ENCODE measurements around the gene CCDC142. TPM values are rescaled to one million over a fixed set of nuclear protein-coding genes. Genes with fewer than 3 reads are reported as not detected.

Gene CCDC142
- total RNA-seq, 4 donors from 2014 or later: 7.3 to 41.6 (median 13.7) TPM

GRCh38 chr2:74497777-74498499 lies 15.1 kb upstream of the CCDC142 start:
- peaks cover 0 to 40% (median 24%) of the 10 kb centered on the region in 3 donors for H3K4me1 ChIP-seq
- peaks cover 0 to 21% of the 10 kb centered on the region in 2 donors for H3K36me3 ChIP-seq
- H3K9me3 ChIP-seq: no peaks in the 10 kb centered on the region
- TF ChIP-seq POLR2AphosphoS5 (IDR thresholded peaks at IDR 0.05): no peak
- peaks cover 65% of the 10 kb centered on the region for H3K27me3 ChIP-seq
- ATAC-seq: peak; percentile 16
- H3K4me3 ChIP-seq: peak overlapping the region in 1 of 2 donors; percentile 40
- H3K27ac ChIP-seq: peak overlapping the region in 1 of 4 donors; percentile 3
- WGBS, 2 donors (ENCODE audit: low coverage in 1 of 2): 5 to 14% methylated on average over 7 to 11 of the region's 61 CpGs

DNA sequence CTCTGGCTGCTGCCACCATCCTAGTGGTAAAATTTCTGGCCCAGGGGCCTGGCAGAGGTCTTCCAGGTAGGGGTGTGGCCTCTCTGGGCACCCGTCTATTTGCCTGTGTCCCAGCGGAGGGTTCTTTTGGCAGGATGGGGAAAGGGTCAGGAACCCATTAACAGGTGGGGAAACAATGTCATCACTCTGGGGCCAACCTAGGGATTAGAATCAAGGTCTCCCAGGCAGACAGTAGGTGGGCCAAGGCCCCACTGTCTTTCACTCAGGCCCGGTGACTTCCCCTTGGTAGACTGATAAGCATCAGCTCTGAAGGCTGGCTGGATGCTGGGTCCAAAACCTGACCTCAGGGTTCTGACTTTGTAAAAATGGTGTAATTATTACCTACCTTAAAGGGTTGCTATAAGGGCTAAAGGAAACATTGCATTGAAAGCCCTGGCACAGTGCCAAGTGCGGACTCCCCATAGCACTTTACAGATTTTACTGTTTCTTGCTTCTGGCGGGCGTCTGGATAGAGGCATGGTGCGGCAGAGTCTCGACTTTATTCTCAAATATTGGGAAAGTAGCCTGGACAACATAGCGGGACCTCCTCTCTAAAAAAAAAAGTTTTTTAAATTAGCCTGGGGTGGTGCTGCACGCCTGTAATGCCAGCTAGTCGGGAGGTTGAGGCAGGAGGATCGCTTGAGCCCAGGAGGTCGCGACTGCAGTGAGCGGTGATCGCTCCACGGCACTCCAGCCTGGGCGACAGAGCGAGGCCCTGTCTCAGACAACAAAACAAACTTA lies 14.4 kb upstream of the CCDC142 start:
- peak overlapping the region in 1 of 2 donors; percentile 40 for H3K4me3 ChIP-seq
- H3K36me3 ChIP-seq: peaks cover 0 to 28% of the 10 kb centered on the region in 2 donors
- no peak overlapping the region for H3K27ac ChIP-seq
- WGBS, 2 donors (ENCODE audit: low coverage in 1 of 2): 42% methylated on average over 15 of the region's 19 CpGs; no CpG with 5 or more reads in 1 of the 2 donors
- no peak for TF ChIP-seq CTCF (IDR thresholded peaks at IDR 0.05)
- no peak for TF ChIP-seq POLR2AphosphoS5 (IDR thresholded peaks at IDR 0.05)
- no peak for TF ChIP-seq EP300 (IDR thresholded peaks at IDR 0.05)
- H3K27me3 ChIP-seq: peaks cover 57% of the 10 kb centered on the region
- peaks cover 0 to 32% (median 24%) of the 10 kb centered on the region in 3 donors for H3K4me1 ChIP-seq
- ATAC-seq: no peak
- no peaks in the 10 kb centered on the region for H3K9me3 ChIP-seq

GRCh38 chr2:74495440-74495839 lies 12.6 kb upstream of the CCDC142 start:
- Histone ChIP-seq H3K27me3 (peaks cover 40% of the 10 kb centered on the region), H3K9me3 (no peaks in the 10 kb centered on the region), H3K27ac (no peak overlapping the region), H3K36me3 (peaks cover 0 to 46% of the 10 kb centered on the region in 2 donors), H3K4me3 (no peak overlapping the region), H3K4me1 (peaks cover 0 to 30% (median 24%) of the 10 kb centered on the region in 3 donors)
- WGBS, 2 donors (ENCODE audit: low coverage in 1 of 2): 80% methylated on average over 1 of the region's 1 CpG; no CpG with 5 or more reads in 1 of the 2 donors
- no peak for TF ChIP-seq POLR2AphosphoS5 (IDR thresholded peaks at IDR 0.05)
- no peak for TF ChIP-seq POLR2A (IDR thresholded peaks at IDR 0.05)
- no peak for TF ChIP-seq EP300 (IDR thresholded peaks at IDR 0.05)
- TF ChIP-seq CTCF (IDR thresholded peaks at IDR 0.05): no peak
- no peak for ATAC-seq

DNA sequence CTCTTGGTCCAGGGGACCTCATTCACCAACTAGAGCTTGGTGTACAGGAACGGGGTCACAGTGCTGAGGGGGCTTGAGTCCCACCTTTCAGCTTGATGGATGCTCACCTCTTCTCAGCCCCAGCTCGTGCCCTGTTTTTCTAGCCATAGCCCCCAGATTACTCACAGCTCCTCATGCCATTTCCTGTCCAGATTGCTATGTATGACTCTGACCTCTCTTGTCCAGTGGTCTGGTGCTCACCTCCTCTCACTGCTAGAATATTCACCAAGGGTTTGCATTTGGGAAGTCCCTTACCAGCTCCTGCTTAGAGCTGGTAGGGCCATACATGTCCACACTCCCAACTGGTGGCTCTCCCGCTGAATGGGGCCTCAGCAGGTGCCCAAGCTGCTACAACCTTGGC lies 10.7 kb upstream of the CCDC142 start:
- H3K27me3 ChIP-seq: peaks cover 21% of the 10 kb centered on the region
- no peak for ATAC-seq
- 68 to 86% methylated on average over 3 of the region's 3 CpGs for WGBS, 2 donors (ENCODE audit: low coverage in 1 of 2)
- H3K9me3 ChIP-seq: no peaks in the 10 kb centered on the region
- H3K4me3 ChIP-seq: no peak overlapping the region
- H3K27ac ChIP-seq: no peak overlapping the region
- peaks cover 0 to 65% of the 10 kb centered on the region in 2 donors for H3K36me3 ChIP-seq
- peaks cover 0 to 14% (median 12%) of the 10 kb centered on the region in 3 donors for H3K4me1 ChIP-seq
- TF ChIP-seq POLR2AphosphoS5 (IDR thresholded peaks at IDR 0.05): no peak
- no peak for TF ChIP-seq EP300 (IDR thresholded peaks at IDR 0.05)
- TF ChIP-seq CTCF (IDR thresholded peaks at IDR 0.05): no peak
- no peak for TF ChIP-seq POLR2A (IDR thresholded peaks at IDR 0.05)

GRCh38 chr2:74491648-74492544 lies 9.1 kb upstream of the CCDC142 start:
- H3K27me3 ChIP-seq: peaks cover 4% of the 10 kb centered on the region
- no peak overlapping the region for H3K27ac ChIP-seq
- H3K4me3 ChIP-seq: no peak overlapping the region
- no peaks in the 10 kb centered on the region for H3K4me1 ChIP-seq
- WGBS, 2 donors (ENCODE audit: low coverage in 1 of 2): 81 to 92% methylated on average over 6 of the region's 12 CpGs
- peaks cover 0 to 81% of the 10 kb centered on the region in 2 donors for H3K36me3 ChIP-seq
- no peak for ATAC-seq
- TF ChIP-seq POLR2AphosphoS5 (IDR thresholded peaks at IDR 0.05) (no peak), CTCF (IDR thresholded peaks at IDR 0.05) (no peak), EP300 (IDR thresholded peaks at IDR 0.05) (no peak), POLR2A (IDR thresholded peaks at IDR 0.05) (no peak)
- no peaks in the 10 kb centered on the region for H3K9me3 ChIP-seq
